Testis (tissue), 2 donors: ENCODE results near the gene ZNF765.

Experiments
- POLR2A ChIP-seq: fragments of 450-650 bp; IDR thresholded peaks from one replicate; pipeline ENCODE4 v1.6.1; 2017; ENCODE audit warnings: antibody characterized with exemption, mild to moderate bottlenecking, moderate library complexity
- TF ChIP-seq, protein P1 (sequence below), 3 experiments: fragments of 450-650 bp in 2 of 3; fragments of 200-600 bp in 1 of 3; sonication (generic) in 1 of 3; IDR thresholded peaks; one replicate each; pipeline ENCODE4 v1.5.1; 2016 to 2019; ENCODE audit warnings: antibody characterized with exemption in 3 of 3, mild to moderate bottlenecking in 2 of 3, moderate library complexity in 1 of 3

- TF ChIP-seq, protein P1, sequence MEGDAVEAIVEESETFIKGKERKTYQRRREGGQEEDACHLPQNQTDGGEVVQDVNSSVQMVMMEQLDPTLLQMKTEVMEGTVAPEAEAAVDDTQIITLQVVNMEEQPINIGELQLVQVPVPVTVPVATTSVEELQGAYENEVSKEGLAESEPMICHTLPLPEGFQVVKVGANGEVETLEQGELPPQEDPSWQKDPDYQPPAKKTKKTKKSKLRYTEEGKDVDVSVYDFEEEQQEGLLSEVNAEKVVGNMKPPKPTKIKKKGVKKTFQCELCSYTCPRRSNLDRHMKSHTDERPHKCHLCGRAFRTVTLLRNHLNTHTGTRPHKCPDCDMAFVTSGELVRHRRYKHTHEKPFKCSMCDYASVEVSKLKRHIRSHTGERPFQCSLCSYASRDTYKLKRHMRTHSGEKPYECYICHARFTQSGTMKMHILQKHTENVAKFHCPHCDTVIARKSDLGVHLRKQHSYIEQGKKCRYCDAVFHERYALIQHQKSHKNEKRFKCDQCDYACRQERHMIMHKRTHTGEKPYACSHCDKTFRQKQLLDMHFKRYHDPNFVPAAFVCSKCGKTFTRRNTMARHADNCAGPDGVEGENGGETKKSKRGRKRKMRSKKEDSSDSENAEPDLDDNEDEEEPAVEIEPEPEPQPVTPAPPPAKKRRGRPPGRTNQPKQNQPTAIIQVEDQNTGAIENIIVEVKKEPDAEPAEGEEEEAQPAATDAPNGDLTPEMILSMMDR (IDR thresholded peaks at IDR 0.05) = no peak
- TF ChIP-seq POLR2A = no peak
Observed at GRCh38 chr19:53388168-53388567, 6.8 kb upstream of the ZNF765 start.
